ENCODE results near the gene KLF3. TPM values are rescaled to one million over a fixed set of nuclear protein-coding genes. Genes with fewer than 3 reads are reported as not detected.

KLF3 gene
- total and polyA plus RNA-seq, 2 of the 8 experiments (the other 6 are each of a cell fraction or from before 2014, with no cell fraction given): 8.0 to 14.9 TPM

GRCh38 chr4:38738940-38739803, 75.2 kb downstream of the KLF3 start:
- no peak overlapping the region for H2BK120ac ChIP-seq (replicated peaks; ENCODE audit: low read depth, low read length)
- no peak overlapping the region for H3K56ac ChIP-seq (replicated peaks; ENCODE audit: insufficient read length, low read depth, low read length)
- H3K27me3 ChIP-seq (replicated peaks in 1 of 4; ENCODE audit: control insufficient read depth in 3 of 4, extremely low read depth in 1 of 4, insufficient read depth in 3 of 4, low read length in 3 of 4): no peaks in the 10 kb centered on the region
- no peak overlapping the region for H3K4me2 ChIP-seq (ENCODE audit: insufficient read depth in 1 of 2, low read depth in 2 of 2, low read length in 2 of 2)
- no peaks in the 10 kb centered on the region for H3K4me1 ChIP-seq (replicated peaks in 1 of 4; ENCODE audit: control insufficient read depth in 3 of 4, insufficient read depth in 4 of 4, low read length in 3 of 4)
- H3K9me3 ChIP-seq (ENCODE audit: insufficient read depth in 2 of 2, low read depth in 1 of 2, low read length in 1 of 2): no peaks in the 10 kb centered on the region
- no peak overlapping the region for H3K23ac ChIP-seq (ENCODE audit: insufficient read length)
- H2BK20ac ChIP-seq (ENCODE audit: low read length): no peak overlapping the region
- WGBS, 2 experiments (ENCODE audit: extremely low coverage in 1 of 2, insufficient coverage in 1 of 2, insufficient read length in 1 of 2, insufficient replicate concordance in 2 of 2, low coverage in 1 of 2, low lambda C conversion rate in 2 of 2, missing lambda C conversion rate in 1 of 2): 90% methylated on average over 6 of the region's 6 CpGs; no CpG with 5 or more reads in 1 of the 2 experiments
- H4K20me1 ChIP-seq (replicated peaks in 1 of 2; ENCODE audit: control insufficient read depth in 1 of 2, insufficient read depth in 2 of 2, low read length in 2 of 2): no peaks in the 10 kb centered on the region
- FAIRE-seq: no peak
- H2AK5ac ChIP-seq (ENCODE audit: low read depth, low read length): no peak overlapping the region
- H2AFZ ChIP-seq (ENCODE audit: low read length): no peak overlapping the region
- no peak overlapping the region for H3K18ac ChIP-seq (ENCODE audit: extremely low read depth, low read length)
- no peak overlapping the region for H4K8ac ChIP-seq (ENCODE audit: extremely low read depth, insufficient read depth, low read length)
- no peaks in the 10 kb centered on the region for H3K36me3 ChIP-seq (ENCODE audit: control insufficient read depth in 2 of 4, insufficient read depth in 4 of 4, low read length in 3 of 4)
- H2BK12ac ChIP-seq (ENCODE audit: low read depth, low read length): no peak overlapping the region
- no peak overlapping the region for H2BK5ac ChIP-seq (ENCODE audit: low read depth, low read length)
- no peak overlapping the region for H2BK15ac ChIP-seq (ENCODE audit: low read length)
- no peak overlapping the region for H3K27ac ChIP-seq (ENCODE audit: low read depth, low read length)
- H3K4ac ChIP-seq (replicated peaks; ENCODE audit: insufficient read length, low read depth, low read length): no peak overlapping the region
- ChIA-PET POLR2A (ENCODE audit: partially characterized antibody) (no interaction called here), CTCF (ENCODE audit: partially characterized antibody) (interaction anchor here (0.6 to 2.1 kb wide), 3 partner anchors 20 to 607 kb away, joined by 3 to 10 read pairs (median 3); no protein-coding TSS in a partner anchor)
- no peak overlapping the region for H3K4me3 ChIP-seq (ENCODE audit: extremely low read depth in 1 of 4, insufficient read depth in 2 of 4, low read depth in 3 of 4, low read length in 4 of 4)
- no peak for DNase-seq (ENCODE audit: low read depth in 1 of 2, low spot score in 2 of 2)
- no peak for TF ChIP-seq BACH1 (IDR thresholded peaks at IDR 0.05; ENCODE audit: low read length)
- no peaks in the 10 kb centered on the region for H3K79me1 ChIP-seq (ENCODE audit: low read depth, low read length)
- H3K23me2 ChIP-seq (ENCODE audit: low read depth, low read length): peaks cover under 1% of the 10 kb centered on the region; the same call in 1 of the 2 replicates
- H3K9ac ChIP-seq (replicated peaks in 1 of 4; ENCODE audit: extremely low read depth in 1 of 4, low read depth in 3 of 4, low read length in 3 of 4): no peak overlapping the region
- H3K14ac ChIP-seq (ENCODE audit: insufficient read length): no peak overlapping the region
- H4K5ac ChIP-seq (ENCODE audit: insufficient read length, low read depth, low read length): no peak overlapping the region
- H4K91ac ChIP-seq (replicated peaks; ENCODE audit: insufficient read length, low read length): no peak overlapping the region
- H3K79me2 ChIP-seq (ENCODE audit: control insufficient read depth in 1 of 2, insufficient read depth in 2 of 2, low read length in 2 of 2): no peaks in the 10 kb centered on the region
